Stimulated activated CD8-positive, alpha-beta memory T cell treated with anti-CD3 and anti-CD28 coated beads, Interleukin-2, amount 100 ng/mL, for 1 hour (primary cell): ENCODE results near the gene IGF2R.
"Not testable (repeated sequence)": the region's sequence is repeated elsewhere in the genome, so short reads cannot be mapped to it uniquely, and the experiment has no call there.

Source experiments
- DNase-seq, 2 donors: peaks; one replicate each; pipeline ENCODE4 v3.0.0-alpha.2; 2020; ENCODE audit warnings: low read depth in 2 of 2

The IGF2R gene

GRCh38 chr6:159951772-159952171, 17.1 kb upstream of the IGF2R start:
- no peak for DNase-seq

DNA sequence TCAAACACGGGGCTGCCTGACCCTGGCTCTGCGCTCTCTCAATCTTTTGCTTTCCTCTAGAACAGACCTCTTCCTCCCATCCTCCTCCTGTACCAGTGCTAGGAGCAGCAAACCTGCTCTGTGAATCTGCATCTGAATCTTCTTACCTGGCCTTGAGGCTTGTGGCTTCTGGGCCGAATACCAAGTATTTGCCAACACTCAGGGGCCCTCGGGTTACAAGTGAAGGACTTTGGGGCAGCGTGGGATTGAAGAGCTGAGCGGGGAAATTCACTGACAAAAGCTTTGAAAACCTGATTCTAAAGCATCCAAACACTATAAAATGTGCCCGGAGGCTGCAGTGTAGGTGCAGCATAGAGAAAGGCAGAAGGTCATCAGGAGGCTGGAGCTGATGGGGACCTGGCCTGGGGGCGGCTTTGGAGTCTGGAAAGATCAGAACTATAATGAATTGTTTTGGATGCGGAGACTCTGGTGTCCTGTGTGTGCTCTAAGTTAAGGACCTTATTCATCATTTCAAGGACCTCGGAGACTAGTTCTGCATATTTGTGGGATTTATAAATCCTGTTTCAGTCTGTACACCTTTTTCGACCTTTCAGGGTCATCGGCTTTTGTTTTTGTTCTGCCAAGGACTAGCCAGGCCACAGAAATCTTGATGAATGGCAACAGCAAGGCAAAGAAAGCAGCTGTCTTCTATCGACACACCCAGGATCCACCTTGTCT, 16.4 kb upstream of the IGF2R start:
- no peak for DNase-seq

GRCh38 chr6:159953091-159953601, 15.7 kb upstream of the IGF2R start:
- no peak for DNase-seq

- DNase-seq, result no peak
These were observed 12.9 kb upstream of the IGF2R start for GRCh38 chr6:159955945-159956361.

GRCh38 chr6:159957071-159957673, 11.7 kb upstream of the IGF2R start:
- DNase-seq, result no peak

DNA sequence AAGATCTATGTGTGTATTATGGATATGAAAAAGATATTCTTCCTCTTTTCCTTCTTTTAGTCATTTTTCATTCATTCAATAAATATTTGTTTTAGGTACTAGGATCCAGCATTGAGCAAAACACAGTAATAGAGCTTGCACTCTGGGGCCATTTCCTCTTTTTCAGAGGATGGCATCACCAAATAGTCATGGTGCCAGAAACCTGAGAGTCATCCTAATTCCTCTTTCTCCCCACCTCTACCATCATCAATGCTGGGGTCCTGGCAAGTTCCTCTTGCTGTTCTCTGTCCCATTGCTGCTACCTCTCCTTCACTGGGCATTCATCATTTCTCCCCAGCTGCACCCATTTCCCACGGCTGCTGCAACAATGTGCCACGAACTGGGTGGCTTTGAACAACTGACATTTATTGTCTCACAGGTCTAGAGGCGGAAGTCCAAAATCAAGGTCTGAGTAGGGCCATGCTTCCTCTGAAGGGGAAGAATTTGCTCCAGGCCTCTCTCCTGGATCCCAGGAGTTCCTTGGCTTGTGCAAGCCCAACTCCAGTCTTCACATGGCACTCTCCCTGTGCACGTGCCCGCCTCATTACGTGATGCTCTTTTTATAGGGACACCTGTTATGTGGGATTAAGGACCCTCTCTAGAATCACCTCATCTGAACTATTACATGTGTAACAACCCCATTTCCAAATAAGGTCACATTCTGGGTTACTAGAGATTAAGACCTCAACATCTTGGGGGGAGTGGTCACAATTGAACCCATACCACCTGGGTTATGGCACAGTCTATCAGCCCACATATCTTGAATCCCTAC, 9.5 kb upstream of the IGF2R start:
- DNase-seq, result no peak

DNA sequence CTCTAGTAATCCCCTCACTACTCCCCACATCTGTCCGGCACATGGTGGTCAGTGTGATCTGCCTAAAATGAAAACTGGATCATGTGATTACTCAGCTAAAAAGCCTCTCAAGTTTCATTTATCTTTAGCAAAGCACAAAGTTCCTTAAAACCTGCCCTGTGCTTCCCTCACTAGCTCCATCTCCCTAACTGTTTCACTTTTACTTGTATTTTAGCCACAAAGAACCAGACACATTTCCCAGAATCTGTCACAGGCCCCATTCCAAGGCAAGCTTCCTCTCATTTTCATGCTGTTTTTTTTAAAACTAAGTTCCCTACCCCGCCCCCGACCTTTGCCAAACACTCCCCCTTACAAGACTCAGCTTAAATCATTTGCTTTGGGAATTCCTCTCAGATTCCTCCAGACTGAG, 8.9 kb upstream of the IGF2R start:
- no peak for DNase-seq

GRCh38 chr6:159960485-159960884, 8.4 kb upstream of the IGF2R start:
- DNase-seq, result no peak

DNA sequence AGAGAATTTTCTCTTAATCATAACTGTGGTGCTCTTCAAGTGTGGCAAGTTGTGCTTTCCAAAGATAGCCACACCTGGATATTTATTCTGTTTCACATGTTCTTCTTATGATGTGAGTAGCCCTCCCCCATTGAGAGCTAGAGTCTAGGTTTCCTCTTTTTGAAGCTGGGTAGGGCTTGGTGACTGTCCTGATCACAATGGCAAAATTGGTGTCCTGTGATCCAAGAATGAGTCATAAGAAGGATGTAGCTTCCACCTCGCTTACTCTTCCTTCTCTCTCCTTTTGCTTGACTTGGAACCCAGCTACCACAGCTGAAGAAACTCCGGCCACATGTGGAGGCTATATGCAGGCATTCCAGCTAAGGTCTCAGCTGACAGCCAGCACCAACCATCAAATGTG, 7.4 kb upstream of the IGF2R start:
- no peak for DNase-seq

- DNase-seq, result no peak
These were observed 5.8 kb upstream of the IGF2R start for GRCh38 chr6:159963111-159963510.

- no peak for DNase-seq
These were observed 4.8 kb upstream of the IGF2R start for GRCh38 chr6:159964046-159964445.

- DNase-seq, result no peak
These were observed 2.5 kb upstream of the IGF2R start for GRCh38 chr6:159966339-159966738.

GRCh38 chr6:159966981-159967380, 1.9 kb upstream of the IGF2R start:
- DNase-seq, result no peak

- not testable (repeated sequence) for DNase-seq
These were observed 1.3 kb upstream of the IGF2R start for GRCh38 chr6:159967621-159968020.

DNA sequence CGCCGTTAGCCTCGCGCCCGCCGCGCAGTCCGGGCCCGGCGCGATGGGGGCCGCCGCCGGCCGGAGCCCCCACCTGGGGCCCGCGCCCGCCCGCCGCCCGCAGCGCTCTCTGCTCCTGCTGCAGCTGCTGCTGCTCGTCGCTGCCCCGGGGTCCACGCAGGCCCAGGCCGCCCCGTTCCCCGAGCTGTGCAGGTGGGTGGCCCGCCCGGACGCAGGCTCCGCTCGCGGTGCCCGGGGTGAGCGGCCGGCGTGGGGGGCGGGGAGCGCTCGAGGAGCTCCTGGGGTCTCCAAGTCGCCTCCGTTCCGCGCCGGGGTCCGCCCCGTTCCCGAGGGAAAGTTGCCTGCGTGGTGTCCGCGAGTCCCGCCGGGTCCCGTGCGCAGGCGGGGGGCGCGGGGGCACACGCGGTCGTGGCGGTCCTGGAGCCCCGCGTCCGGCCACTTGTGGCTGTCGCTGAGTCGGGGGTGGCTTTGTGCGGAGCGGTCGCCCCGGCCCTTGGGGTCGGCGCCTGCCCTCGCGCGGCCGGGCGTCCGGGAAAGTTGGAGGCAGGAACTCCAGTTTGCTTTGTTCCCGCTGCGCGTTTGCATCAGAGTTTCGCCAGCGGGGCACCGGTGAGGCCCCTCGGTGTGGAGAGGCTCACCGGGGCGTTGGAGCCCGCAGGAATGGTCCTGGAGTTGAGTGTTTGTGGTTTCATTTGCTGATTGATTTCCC, 476 bp downstream of the IGF2R start:
- DNase-seq, result no peak

- no peak for DNase-seq
These were observed 1.0 kb downstream of the IGF2R start for GRCh38 chr6:159969921-159970320.

- no peak for DNase-seq
These were observed 1.8 kb downstream of the IGF2R start for GRCh38 chr6:159970659-159971063.

DNA sequence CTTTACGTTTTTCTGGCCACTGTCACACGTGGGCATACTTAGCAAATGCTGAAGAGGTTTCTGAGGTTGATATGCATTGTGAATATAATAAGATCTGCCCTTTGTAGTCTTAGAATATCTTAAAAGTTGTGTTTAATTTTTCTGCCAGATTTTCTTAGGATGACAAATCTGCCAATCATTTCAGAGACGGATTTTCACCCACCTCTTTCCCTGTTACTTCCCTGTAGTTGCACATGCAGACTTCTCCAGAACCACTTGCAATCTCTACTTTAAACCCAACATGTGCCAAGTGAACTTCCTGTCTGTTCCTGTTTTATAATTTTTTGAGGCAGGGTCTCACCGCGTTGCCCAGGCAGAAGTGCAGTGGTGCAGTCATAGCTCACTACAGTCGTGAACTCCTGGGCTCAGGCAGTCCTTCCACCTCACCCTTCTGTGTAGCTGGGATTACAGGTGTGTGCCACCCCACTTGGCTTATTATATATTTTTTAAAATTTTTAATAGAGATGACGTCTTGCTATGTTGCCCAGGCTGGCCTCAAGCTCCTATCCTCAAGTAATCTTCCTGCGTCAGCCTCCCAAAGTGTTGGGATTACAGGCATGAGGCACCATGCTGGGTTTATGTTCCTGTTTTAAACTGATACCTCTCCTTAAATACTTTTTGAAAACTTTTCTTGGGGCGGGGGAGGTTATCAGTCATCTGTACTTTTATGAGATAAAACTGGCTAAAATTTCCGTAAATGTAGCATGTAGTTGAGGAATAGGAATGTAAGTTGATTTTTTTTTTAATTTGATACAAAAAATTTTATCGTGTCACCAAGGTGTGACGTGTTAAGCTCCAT, 2.7 kb downstream of the IGF2R start:
- no peak for DNase-seq

DNA sequence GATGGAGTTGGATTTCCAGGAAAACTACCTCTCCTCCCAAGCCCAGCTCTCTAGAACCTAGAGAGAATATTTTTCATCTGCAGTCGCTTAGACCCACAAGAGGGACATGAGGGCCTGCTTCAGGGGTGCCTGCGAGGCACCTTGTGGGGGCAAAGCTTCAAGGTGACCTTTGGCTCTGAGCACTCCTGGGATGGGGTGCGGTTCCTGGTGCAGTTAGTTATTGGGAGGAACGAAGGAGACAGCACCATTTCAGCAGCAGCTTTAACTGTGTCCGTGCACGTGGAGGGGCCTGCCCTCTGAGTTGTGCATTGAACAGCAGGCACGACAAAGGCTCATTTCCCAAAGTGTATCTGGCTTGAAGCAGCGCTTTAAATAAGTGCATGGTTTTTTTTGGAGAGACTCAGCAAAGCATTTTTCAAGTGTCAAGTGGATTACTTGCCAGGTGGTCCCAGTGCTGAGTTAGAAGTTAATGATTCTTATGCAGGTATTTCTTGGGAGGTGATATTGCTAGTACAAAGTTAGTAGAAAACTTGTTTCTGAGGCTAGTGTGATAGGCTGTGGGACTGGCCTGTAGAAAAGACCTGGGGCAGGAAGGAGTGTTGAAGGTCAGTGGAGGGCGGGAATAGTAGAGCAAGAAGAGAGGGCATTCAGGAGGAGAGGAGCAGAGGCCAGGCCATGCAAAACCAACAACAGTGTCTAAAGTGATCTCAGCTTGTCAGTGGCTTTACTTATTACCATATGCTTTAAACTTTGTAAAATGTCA, 3.8 kb downstream of the IGF2R start:
- no peak for DNase-seq

- DNase-seq, result no peak
These were observed 4.5 kb downstream of the IGF2R start for GRCh38 chr6:159973406-159973805.
